K562 (cell line): ENCODE results near the gene LTO1. TPM values are rescaled to one million over a fixed set of nuclear protein-coding genes. Genes with fewer than 3 reads are reported as not detected.
A peak's percentile ranks its signal among the peaks of the same experiment; 100 is the strongest.

ENCODE experiments used
- CBX3 ChIP-seq, 2 experiments: IDR thresholded peaks; 1 replicate in 1 of 2; 2 replicates in 1 of 2; pipeline ENCODE4 v1.6.1; 2012; ENCODE audit warnings: inconsistent platforms in 2 of 2, low read length in 2 of 2, borderline replicate concordance in 1 of 2, control low read depth in 1 of 2
- CC2D1A ChIP-seq: fragments of 450-650 bp; IDR thresholded peaks from 2 replicates; pipeline ENCODE4 v1.6.1; 2017; ENCODE audit warnings: mild to moderate bottlenecking
- CREM ChIP-seq: IDR thresholded peaks from 2 replicates; pipeline ENCODE4 v1.6.1; 2014; ENCODE audit warnings: antibody characterized with exemption, low read depth
- FOS ChIP-seq: IDR thresholded peaks from 3 replicates; pipeline ENCODE4 v1.6.1; 2011; ENCODE audit not compliant: insufficient read length; ENCODE audit errors: extremely low read depth
- GATA2 ChIP-seq: sonication (generic); formaldehyde crosslinking; IDR thresholded peaks from 2 replicates; pipeline ENCODE4 v1.4.0; 2020; ENCODE audit warnings: mild to moderate bottlenecking, missing genetic modification reagents
- KLF1 ChIP-seq: fragments of 450-650 bp; IDR thresholded peaks from 2 replicates; pipeline ENCODE4 v1.6.1; 2016; ENCODE audit warnings: missing genetic modification characterization, missing compliant biosample characterization
- MTA2 ChIP-seq: fragments of 450-650 bp; IDR thresholded peaks from 2 replicates; pipeline ENCODE4 v1.6.1; 2016; ENCODE audit warnings: low read depth
- PKNOX1 ChIP-seq: fragments of 450-650 bp; IDR thresholded peaks from 2 replicates; pipeline ENCODE4 v1.6.1; 2016
- RBM14 ChIP-seq: fragments of 200-400 bp; formaldehyde crosslinking; IDR thresholded peaks from 2 replicates; pipeline ENCODE4 v1.6.1; 2018; ENCODE audit warnings: low read depth, mild to moderate bottlenecking, low read length, moderate library complexity, borderline replicate concordance; ENCODE audit not compliant: insufficient read depth
- SLC30A9 ChIP-seq: fragments of 250-450 bp; sonication (Bioruptor Pico); IDR thresholded peaks from 2 replicates; pipeline ENCODE4 v1.8.0; 2022; ENCODE audit warnings: mild to moderate bottlenecking, moderate library complexity
- USF1 ChIP-seq: sonication (generic); formaldehyde crosslinking; IDR thresholded peaks from 2 replicates; pipeline ENCODE4 v1.9.0; 2022; ENCODE audit warnings: mild to moderate bottlenecking, missing genetic modification reagents
- USF2 ChIP-seq: sonication (generic); formaldehyde crosslinking; IDR thresholded peaks from 2 replicates; pipeline ENCODE4 v1.5.0; 2020; ENCODE audit warnings: missing genetic modification reagents
- ZNF143 ChIP-seq: sonication (generic); formaldehyde crosslinking; IDR thresholded peaks from 2 replicates; pipeline ENCODE4 v1.9.0; 2022; ENCODE audit warnings: mild to moderate bottlenecking, missing genetic modification reagents
- ZNF639 ChIP-seq, 2 experiments: fragments of 200-800 bp in 1 of 2; sonication (Bioruptor generic) in 1 of 2; sonication (generic) in 1 of 2; formaldehyde crosslinking in 1 of 2; IDR thresholded peaks in 1 of 2; conservative IDR thresholded peaks in 1 of 2; 2 replicates each; pipeline versions ENCODE4 v1.5.0 to v1.6.1; 2016 to 2020; ENCODE audit warnings: missing compliant biosample characterization in 1 of 2, missing genetic modification characterization in 1 of 2, missing genetic modification reagents in 1 of 2
- ZNF764 ChIP-seq: fragments of 250-450 bp; sonication (Bioruptor Pico); IDR thresholded peaks from 2 replicates; pipeline ENCODE4 v1.4.0; 2020; ENCODE audit warnings: low read depth, mild to moderate bottlenecking, moderate library complexity
- polyA plus RNA-seq, 8 experiments: library from polyadenylated mRNA; depleted of rRNA in 4 of 8; stranded (reverse) in 5 of 8; unstranded in 3 of 8; fragments of >200 nt; fragmentation: Nextera tagmentation in 2 of 8; fragmentation: Illumina TruSeq in 1 of 8; extraction: Ambion mirVana in 2 of 8; extraction: Trizol in 1 of 8; gene quantifications; 2 replicates each; pipeline versions ENCODE4 v1.2.1 to v1.2.3, GENCODE V29; 2011 to 2014; ENCODE audit warnings: inconsistent platforms in 1 of 8, missing spikeins in 1 of 8
- total RNA-seq, 7 experiments: library from RNA; depleted of rRNA in 6 of 7; stranded (reverse); fragments of >200 nt in 6 of 7; fragmentation: Illumina TruSeq in 2 of 7; extraction: Trizol in 2 of 7; gene quantifications; 2 replicates each; pipeline versions ENCODE4 v1.2.1 to v1.2.3, GENCODE V29; 2011 to 2021; ENCODE audit warnings: low replicate concordance in 1 of 7
- TF ChIP-seq, protein P1 (sequence below): sonication (generic); formaldehyde crosslinking; IDR thresholded peaks from 2 replicates; pipeline ENCODE4 v1.8.0; 2022; ENCODE audit warnings: mild to moderate bottlenecking, missing genetic modification reagents, borderline replicate concordance
- TF ChIP-seq, protein P2 (sequence below): sonication (generic); formaldehyde crosslinking; IDR thresholded peaks from 2 replicates; pipeline ENCODE4 v1.8.1; 2022; ENCODE audit warnings: missing genetic modification reagents
- TF ChIP-seq, protein P3 (sequence below): fragments of 150-350 bp; conservative IDR thresholded peaks from 2 replicates; pipeline ENCODE4 v1.6.1; 2014; ENCODE audit warnings: low read length

LTO1 gene
- total and polyA plus RNA-seq, 9 of the 15 experiments (the other 6 are each of a cell fraction or from before 2014, with no cell fraction given): 2.6 to 43.4 (median 19.1) TPM

- TF ChIP-seq CBX3 (IDR thresholded peaks at IDR 0.05; ENCODE audit: borderline replicate concordance in 1 of 2, low read length in 2 of 2): peak in 1 of 2 experiments; percentile 29; a peak in 1 of 3 replicates
- no peak for TF ChIP-seq ZNF764
- TF ChIP-seq MTA2: no peak
- TF ChIP-seq, protein P1, sequence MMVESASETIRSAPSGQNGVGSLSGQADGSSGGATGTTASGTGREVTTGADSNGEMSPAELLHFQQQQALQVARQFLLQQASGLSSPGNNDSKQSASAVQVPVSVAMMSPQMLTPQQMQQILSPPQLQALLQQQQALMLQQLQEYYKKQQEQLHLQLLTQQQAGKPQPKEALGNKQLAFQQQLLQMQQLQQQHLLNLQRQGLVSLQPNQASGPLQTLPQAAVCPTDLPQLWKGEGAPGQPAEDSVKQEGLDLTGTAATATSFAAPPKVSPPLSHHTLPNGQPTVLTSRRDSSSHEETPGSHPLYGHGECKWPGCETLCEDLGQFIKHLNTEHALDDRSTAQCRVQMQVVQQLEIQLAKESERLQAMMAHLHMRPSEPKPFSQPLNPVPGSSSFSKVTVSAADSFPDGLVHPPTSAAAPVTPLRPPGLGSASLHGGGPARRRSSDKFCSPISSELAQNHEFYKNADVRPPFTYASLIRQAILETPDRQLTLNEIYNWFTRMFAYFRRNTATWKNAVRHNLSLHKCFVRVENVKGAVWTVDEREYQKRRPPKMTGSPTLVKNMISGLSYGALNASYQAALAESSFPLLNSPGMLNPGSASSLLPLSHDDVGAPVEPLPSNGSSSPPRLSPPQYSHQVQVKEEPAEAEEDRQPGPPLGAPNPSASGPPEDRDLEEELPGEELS: no peak
- TF ChIP-seq USF1 (CRISPR knock-in tag): peak; percentile 97
- TF ChIP-seq, protein P2, sequence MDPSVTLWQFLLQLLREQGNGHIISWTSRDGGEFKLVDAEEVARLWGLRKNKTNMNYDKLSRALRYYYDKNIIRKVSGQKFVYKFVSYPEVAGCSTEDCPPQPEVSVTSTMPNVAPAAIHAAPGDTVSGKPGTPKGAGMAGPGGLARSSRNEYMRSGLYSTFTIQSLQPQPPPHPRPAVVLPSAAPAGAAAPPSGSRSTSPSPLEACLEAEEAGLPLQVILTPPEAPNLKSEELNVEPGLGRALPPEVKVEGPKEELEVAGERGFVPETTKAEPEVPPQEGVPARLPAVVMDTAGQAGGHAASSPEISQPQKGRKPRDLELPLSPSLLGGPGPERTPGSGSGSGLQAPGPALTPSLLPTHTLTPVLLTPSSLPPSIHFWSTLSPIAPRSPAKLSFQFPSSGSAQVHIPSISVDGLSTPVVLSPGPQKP (CRISPR knock-in tag): no peak
- no peak for TF ChIP-seq SLC30A9
- peak; percentile 12 for TF ChIP-seq FOS
- TF ChIP-seq USF2 (CRISPR knock-in tag): peak; percentile 95
- no peak for TF ChIP-seq KLF1 (tag)
- TF ChIP-seq PKNOX1: 0 out of 2 replicates have a peak, but pooled peaks have one; percentile 5
- TF ChIP-seq RBM14: no peak
- TF ChIP-seq, protein P3, sequence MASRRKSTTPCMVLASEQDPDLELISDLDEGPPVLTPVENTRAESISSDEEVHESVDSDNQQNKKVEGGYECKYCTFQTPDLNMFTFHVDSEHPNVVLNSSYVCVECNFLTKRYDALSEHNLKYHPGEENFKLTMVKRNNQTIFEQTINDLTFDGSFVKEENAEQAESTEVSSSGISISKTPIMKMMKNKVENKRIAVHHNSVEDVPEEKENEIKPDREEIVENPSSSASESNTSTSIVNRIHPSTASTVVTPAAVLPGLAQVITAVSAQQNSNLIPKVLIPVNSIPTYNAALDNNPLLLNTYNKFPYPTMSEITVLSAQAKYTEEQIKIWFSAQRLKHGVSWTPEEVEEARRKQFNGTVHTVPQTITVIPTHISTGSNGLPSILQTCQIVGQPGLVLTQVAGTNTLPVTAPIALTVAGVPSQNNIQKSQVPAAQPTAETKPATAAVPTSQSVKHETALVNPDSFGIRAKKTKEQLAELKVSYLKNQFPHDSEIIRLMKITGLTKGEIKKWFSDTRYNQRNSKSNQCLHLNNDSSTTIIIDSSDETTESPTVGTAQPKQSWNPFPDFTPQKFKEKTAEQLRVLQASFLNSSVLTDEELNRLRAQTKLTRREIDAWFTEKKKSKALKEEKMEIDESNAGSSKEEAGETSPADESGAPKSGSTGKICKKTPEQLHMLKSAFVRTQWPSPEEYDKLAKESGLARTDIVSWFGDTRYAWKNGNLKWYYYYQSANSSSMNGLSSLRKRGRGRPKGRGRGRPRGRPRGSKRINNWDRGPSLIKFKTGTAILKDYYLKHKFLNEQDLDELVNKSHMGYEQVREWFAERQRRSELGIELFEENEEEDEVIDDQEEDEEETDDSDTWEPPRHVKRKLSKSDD: no peak
- TF ChIP-seq ZNF639 (CRISPR knock-in tag; conservative IDR thresholded peaks at IDR 0.05 in 1 of 2, IDR thresholded peaks at IDR 0.05 in 1 of 2): no peak
- no peak for TF ChIP-seq CC2D1A
- no peak for TF ChIP-seq CREM
- TF ChIP-seq ZNF143 (CRISPR knock-in tag): peak; percentile 87
- no peak for TF ChIP-seq GATA2
Observed at GRCh38 chr11:69630017-69630416, 45.1 kb downstream of the LTO1 start (continued).
